Stomach (tissue), 9 donors: ENCODE measurements around the gene PEAK1. TPM values are rescaled to one million over a fixed set of nuclear protein-coding genes. Genes with fewer than 3 reads are reported as not detected.

Experiments
- DNase-seq, 2 donors: peaks; one replicate each; pipeline versions ENCODE4 v3.0.0 to v3.0.0-alpha.2; 2013 to 2019
- H3K27ac ChIP-seq, 5 donors: fragments of 200-600 bp in 4 of 5; sonication (generic) in 4 of 5; one replicate each; pipeline ENCODE4 v1.5.1; 2013 to 2019; ENCODE audit warnings: mild to moderate bottlenecking in 1 of 5, moderate library complexity in 1 of 5
- H3K27me3 ChIP-seq, 3 donors: fragments of 200-600 bp; sonication (generic); one replicate each; pipeline ENCODE4 v1.5.1; 2017 to 2019; ENCODE audit warnings: mixed run types in 1 of 3
- H3K36me3 ChIP-seq, 4 donors: fragments of 200-600 bp; sonication (generic); 1 replicate in 3 of 4; 2 replicates in 1 of 4; pipeline ENCODE4 v1.5.1; 2016 to 2019
- H3K4me1 ChIP-seq, 4 donors: fragments of 200-600 bp; sonication (generic); one replicate each; pipeline ENCODE4 v1.5.1; 2016 to 2019
- H3K4me3 ChIP-seq, 4 donors: fragments of 200-600 bp; sonication (generic) in 3 of 4; one replicate each; pipeline ENCODE4 v1.5.1; 2016 to 2019; ENCODE audit warnings: mild to moderate bottlenecking in 1 of 4
- H3K9me3 ChIP-seq, 4 donors: fragments of 200-600 bp; sonication (generic); one replicate each; pipeline ENCODE4 v1.5.1; 2016 to 2019
- EP300 ChIP-seq: sonication (generic); formaldehyde crosslinking; IDR thresholded peaks from one replicate; pipeline ENCODE4 v1.6.1; 2017; ENCODE audit warnings: antibody characterized with exemption
- POLR2A ChIP-seq, 4 donors: fragments of 450-650 bp; IDR thresholded peaks; one replicate each; pipeline ENCODE4 v1.6.1; 2016; ENCODE audit warnings: antibody characterized with exemption in 4 of 4, control low read depth in 2 of 4, mild to moderate bottlenecking in 1 of 4, moderate library complexity in 1 of 4
- POLR2AphosphoS5 ChIP-seq, 3 donors: sonication (generic); formaldehyde crosslinking; IDR thresholded peaks; one replicate each; pipeline ENCODE4 v1.6.1; 2016; ENCODE audit warnings: antibody characterized with exemption in 3 of 3
- WGBS, 5 donors: extraction: QIAGEN DNeasy Blood & Tissue Kit in 3 of 5; methylation state at CpG; one replicate each; pipeline versions ENCODE4 v1.1.5 to v1.1.7; 2013 to 2018; 5-methylcytosine and 5-hydroxymethylcytosine counted together
- intact Hi-C: fragments of 100-400 bp; cut with DNase I; formaldehyde crosslinking; loops from one replicate; pipeline ENCODE4 v1.15.1; 2023; ENCODE audit warnings: low total_unique reads
- polyA plus RNA-seq, 3 donors: library from polyadenylated mRNA; stranded (reverse); fragments of 200-250 nt; gene quantifications; one replicate each; pipeline ENCODE4 v1.2.3, GENCODE V29; 2013
- total RNA-seq, 5 donors: library from RNA; depleted of rRNA; stranded (reverse); fragments of >200 nt; gene quantifications; one replicate each; pipeline versions ENCODE4 v1.1.0 to v1.2.3, GENCODE V29; 2014 to 2016
- TF ChIP-seq, protein P1 (sequence below), 7 experiments: fragments of 450-650 bp in 4 of 7; fragments of 200-600 bp in 3 of 7; sonication (generic) in 3 of 7; IDR thresholded peaks; one replicate each; pipeline ENCODE4 v1.5.1; 2016 to 2019; ENCODE audit warnings: antibody characterized with exemption in 7 of 7, control low read depth in 2 of 7, mild to moderate bottlenecking in 1 of 7
- donor health status: healthy with polysubstance abuse.
- donor health status: Bipolar disorder and iron deficiency.
- donor health status: healthy.

Gene PEAK1
- total and polyA plus RNA-seq, 8 donors, result 1.7 to 72.5 (median 19.4) TPM

DNA sequence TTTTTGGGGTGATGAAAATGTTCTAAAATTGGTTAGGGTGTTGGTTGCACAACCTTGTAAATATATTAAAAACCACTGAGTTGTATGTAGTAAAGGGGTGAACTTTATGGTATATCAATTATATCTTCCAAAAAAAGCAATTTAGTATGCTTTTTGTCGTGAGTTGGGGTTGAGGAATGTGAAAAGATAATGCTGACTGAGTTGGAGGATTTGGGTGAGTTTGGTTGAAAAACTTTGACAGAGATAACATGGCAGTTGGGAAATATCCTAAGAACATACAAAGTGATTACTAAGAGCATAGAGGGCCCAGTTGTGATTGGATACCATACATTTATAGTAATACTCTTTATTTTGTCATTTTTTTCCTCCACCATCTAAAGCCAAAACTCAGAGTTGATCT lies 34.4 kb upstream of the PEAK1 start:
- Histone ChIP-seq H3K27me3 (no peaks in the 10 kb centered on the region), H3K4me1 (peaks cover 17 to 41% (median 29%) of the 10 kb centered on the region in 4 donors), H3K9me3 (no peaks in the 10 kb centered on the region), H3K27ac (no peak overlapping the region), H3K4me3 (no peak overlapping the region), H3K36me3 (peaks cover 0 to 11% (median 10%) of the 10 kb centered on the region in 4 donors)
- no peak for DNase-seq
- WGBS, 5 donors, result 78 to 98% (median 90%) methylated on average over 1 of the region's 1 CpG
- TF ChIP-seq, protein P1, sequence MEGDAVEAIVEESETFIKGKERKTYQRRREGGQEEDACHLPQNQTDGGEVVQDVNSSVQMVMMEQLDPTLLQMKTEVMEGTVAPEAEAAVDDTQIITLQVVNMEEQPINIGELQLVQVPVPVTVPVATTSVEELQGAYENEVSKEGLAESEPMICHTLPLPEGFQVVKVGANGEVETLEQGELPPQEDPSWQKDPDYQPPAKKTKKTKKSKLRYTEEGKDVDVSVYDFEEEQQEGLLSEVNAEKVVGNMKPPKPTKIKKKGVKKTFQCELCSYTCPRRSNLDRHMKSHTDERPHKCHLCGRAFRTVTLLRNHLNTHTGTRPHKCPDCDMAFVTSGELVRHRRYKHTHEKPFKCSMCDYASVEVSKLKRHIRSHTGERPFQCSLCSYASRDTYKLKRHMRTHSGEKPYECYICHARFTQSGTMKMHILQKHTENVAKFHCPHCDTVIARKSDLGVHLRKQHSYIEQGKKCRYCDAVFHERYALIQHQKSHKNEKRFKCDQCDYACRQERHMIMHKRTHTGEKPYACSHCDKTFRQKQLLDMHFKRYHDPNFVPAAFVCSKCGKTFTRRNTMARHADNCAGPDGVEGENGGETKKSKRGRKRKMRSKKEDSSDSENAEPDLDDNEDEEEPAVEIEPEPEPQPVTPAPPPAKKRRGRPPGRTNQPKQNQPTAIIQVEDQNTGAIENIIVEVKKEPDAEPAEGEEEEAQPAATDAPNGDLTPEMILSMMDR (IDR thresholded peaks at IDR 0.05), result no peak
- TF ChIP-seq POLR2AphosphoS5 (IDR thresholded peaks at IDR 0.05) (no peak), EP300 (no peak), POLR2A (IDR thresholded peaks at IDR 0.05) (no peak)
- intact Hi-C loops, result no loop called here

DNA sequence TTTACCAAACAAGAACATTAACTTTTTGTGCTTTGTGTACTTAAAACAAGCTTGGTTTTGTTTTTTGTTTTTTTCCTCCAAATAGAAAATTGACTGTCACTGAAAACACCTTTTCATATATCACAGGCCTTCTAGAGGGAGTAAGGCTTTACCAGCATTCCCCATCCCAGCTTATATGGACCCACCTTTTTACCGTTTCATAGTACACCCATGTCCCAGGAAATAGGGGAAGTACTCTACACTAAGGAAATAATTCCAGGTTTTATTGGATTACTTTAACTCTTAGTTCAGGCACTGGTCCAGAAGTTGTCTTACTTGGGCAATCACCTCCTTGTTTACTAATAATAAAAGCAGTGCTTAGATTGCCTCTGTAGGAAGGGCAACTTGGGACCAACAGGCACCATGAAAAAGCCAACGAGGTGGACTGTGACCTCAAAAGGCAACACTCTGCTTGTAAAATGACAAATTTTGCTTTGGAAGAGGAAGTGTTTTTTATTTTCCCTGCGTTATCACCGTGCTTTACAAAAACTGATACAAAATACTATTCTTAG lies 27.0 kb upstream of the PEAK1 start:
- H3K4me1 ChIP-seq, result peaks cover 0 to 48% (median 22%) of the 10 kb centered on the region in 4 donors
- DNase-seq, result peak in 1 of 2 donors; percentile 48

DNA sequence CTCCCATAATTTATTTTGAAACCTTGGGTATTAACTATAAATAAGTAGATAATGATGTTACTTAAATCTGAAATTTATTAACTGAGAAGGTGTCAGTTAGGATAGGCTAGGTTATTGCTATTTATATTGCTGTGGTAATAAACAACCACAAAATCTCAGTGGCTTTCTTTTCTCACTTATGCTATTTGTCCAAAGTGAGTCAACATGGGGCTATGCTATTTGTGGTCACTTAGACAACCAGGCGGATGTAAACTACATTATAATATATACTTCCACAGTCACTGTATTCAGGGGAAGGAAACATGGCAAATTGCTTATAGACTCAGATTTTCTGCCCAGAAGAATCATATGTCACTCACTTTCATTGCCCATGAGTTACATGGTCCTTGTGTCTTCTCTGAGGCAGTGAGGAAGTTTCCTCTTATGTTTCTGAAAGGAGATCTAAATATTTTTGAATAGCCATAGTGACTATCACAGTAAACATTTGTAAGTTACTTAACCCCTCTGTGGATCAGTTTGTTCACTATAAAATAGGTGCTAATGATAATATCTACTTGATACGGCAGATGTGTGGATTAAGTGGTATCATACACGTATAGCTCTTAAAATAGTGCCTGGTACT lies 20.6 kb upstream of the PEAK1 start:
- H3K4me3 ChIP-seq, result no peak overlapping the region
- H3K4me1 ChIP-seq, result peaks cover 7 to 55% (median 23%) of the 10 kb centered on the region in 4 donors
- peak in 1 of 2 donors; percentile 21 for DNase-seq
- 62 to 70% (median 66%) methylated on average over 3 of the region's 3 CpGs for WGBS, 5 donors
- H3K9me3 ChIP-seq, result no peaks in the 10 kb centered on the region
- no peaks in the 10 kb centered on the region for H3K36me3 ChIP-seq
- TF ChIP-seq POLR2AphosphoS5 (IDR thresholded peaks at IDR 0.05), result no peak
- TF ChIP-seq POLR2A (IDR thresholded peaks at IDR 0.05), result no peak
- TF ChIP-seq EP300, result no peak
- TF ChIP-seq, protein P1 (IDR thresholded peaks at IDR 0.05), result no peak
- no peaks in the 10 kb centered on the region for H3K27me3 ChIP-seq
- intact Hi-C loops, result no loop called here
- H3K27ac ChIP-seq, result no peak overlapping the region

More for the DNA sequence above, 27.0 kb upstream of the PEAK1 start:
- intact Hi-C loops, result no loop called here
- TF ChIP-seq POLR2AphosphoS5 (IDR thresholded peaks at IDR 0.05) (no peak), EP300 (no peak), POLR2A (IDR thresholded peaks at IDR 0.05) (no peak)
- TF ChIP-seq, protein P1 (IDR thresholded peaks at IDR 0.05), result no peak
- Histone ChIP-seq H3K27me3 (no peaks in the 10 kb centered on the region), H3K9me3 (no peaks in the 10 kb centered on the region), H3K27ac (no peak overlapping the region), H3K4me3 (no peak overlapping the region), H3K36me3 (peaks cover 0 to 5% (median 0%) of the 10 kb centered on the region in 4 donors)
- 62 to 77% (median 66%) methylated on average over 4 of the region's 4 CpGs for WGBS, 5 donors

DNA sequence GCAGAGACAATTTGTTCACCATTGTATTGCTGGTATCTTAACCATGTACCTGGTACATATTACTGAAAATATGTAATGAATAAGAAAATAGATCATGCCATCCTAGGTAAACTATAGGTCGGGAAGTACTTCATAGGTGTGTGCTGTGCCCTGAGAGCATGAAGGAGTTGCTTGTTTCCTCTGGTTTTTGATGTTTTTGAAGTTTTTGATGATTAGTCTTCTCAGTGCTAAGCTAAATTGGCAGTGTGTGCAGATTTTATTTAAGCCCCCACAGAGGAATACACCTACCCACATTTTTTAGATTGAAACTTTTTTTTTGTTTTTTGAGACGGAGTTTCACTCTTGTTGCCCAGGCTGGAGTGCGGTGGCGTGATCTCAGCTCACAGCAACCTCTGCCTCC lies 17.4 kb upstream of the PEAK1 start:
- no peaks in the 10 kb centered on the region for H3K36me3 ChIP-seq
- no peak overlapping the region for H3K27ac ChIP-seq
- WGBS, 5 donors, result 89 to 96% (median 91%) methylated on average over 4 of the region's 4 CpGs
- H3K27me3 ChIP-seq, result no peaks in the 10 kb centered on the region
- peaks cover 7 to 35% (median 15%) of the 10 kb centered on the region in 4 donors for H3K4me1 ChIP-seq
- no peak overlapping the region for H3K4me3 ChIP-seq
- intact Hi-C loops, result no loop called here
- no peak for DNase-seq
- H3K9me3 ChIP-seq, result no peaks in the 10 kb centered on the region
- TF ChIP-seq EP300, result no peak
- no peak for TF ChIP-seq POLR2AphosphoS5 (IDR thresholded peaks at IDR 0.05)
- TF ChIP-seq, protein P1 (IDR thresholded peaks at IDR 0.05), result no peak
- no peak for TF ChIP-seq POLR2A (IDR thresholded peaks at IDR 0.05)
